AG10803 (cell line): ENCODE measurements around the gene STXBP2.

Source experiments
- DNase-seq: peaks from one replicate; pipeline ENCODE4 v3.0.0; 2010; ENCODE audit warnings: low read depth
- H3K4me3 ChIP-seq: 2 replicates; pipeline ENCODE4 v1.5.1; 2011; ENCODE audit warnings: mild to moderate bottlenecking, low read length, control low read depth
- TF ChIP-seq, protein P1 (sequence below): conservative IDR thresholded peaks from 2 replicates; pipeline ENCODE4 v1.5.1; 2011; ENCODE audit warnings: mild to moderate bottlenecking, low read length, control low read depth, inconsistent platforms

The STXBP2 gene

DNA sequence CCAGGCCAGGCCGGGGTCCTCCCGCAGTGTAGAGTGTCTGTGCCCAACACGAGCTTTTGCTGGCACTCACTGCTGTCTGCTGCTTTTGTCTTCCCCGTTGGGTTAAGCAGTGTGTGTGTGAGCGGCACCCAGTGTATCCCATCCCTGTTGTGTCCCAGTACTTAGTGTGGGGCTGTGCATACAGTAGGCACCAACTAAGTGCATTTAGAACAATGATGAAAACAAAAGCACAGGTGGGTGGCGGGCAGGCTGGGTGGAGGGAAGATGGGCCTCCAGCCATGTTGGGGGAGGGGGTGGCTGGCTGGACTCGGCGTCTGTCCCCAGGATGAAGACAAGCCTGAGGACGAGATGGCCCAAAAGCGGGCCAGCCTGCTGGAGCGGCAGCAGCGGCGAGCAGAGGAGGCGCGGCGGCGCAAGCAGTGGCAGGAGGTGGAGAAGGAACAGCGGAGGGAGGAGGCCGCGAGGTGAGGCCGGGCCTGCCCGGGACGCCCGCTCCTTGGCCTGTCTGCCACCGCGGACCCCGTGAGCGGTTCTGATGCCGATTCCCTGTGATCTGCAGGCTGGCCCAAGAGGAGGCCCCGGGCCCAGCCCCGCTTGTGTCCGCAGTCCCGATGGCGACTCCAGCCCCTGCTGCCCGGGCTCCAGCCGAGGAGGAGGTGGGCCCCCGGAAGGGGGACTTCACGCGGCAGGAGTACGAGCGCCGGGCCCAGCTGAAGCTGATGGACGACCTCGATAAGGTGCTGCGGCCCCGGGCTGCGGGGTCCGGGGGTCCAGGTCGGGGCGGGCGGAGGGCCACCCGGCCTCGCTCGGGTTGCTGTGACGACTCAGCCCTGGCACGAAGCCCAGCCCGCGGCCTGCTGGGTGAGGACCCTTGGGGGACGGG lies 21.8 kb upstream of the STXBP2 start:
- no peak for DNase-seq
- TF ChIP-seq, protein P1, sequence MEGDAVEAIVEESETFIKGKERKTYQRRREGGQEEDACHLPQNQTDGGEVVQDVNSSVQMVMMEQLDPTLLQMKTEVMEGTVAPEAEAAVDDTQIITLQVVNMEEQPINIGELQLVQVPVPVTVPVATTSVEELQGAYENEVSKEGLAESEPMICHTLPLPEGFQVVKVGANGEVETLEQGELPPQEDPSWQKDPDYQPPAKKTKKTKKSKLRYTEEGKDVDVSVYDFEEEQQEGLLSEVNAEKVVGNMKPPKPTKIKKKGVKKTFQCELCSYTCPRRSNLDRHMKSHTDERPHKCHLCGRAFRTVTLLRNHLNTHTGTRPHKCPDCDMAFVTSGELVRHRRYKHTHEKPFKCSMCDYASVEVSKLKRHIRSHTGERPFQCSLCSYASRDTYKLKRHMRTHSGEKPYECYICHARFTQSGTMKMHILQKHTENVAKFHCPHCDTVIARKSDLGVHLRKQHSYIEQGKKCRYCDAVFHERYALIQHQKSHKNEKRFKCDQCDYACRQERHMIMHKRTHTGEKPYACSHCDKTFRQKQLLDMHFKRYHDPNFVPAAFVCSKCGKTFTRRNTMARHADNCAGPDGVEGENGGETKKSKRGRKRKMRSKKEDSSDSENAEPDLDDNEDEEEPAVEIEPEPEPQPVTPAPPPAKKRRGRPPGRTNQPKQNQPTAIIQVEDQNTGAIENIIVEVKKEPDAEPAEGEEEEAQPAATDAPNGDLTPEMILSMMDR = no peak

DNA sequence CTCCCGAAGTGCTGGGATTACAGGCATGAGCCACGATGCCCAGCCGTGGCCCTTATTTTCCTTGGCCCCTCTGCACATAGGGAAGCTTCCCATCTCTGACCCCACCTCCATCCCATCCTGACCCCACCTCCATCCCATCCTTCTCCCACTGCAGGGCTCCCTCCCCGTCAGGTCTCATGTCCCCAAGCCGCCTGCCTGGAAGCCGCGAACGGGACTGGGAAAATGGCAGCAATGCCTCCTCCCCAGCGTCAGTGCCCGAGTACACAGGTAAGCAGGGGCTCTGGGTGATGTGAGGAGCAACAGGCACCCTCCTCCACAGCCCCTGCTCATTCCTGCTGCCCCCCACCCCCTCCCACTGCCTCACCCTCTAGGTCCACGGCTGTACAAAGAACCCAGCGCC lies 19.7 kb upstream of the STXBP2 start:
- H3K4me3 ChIP-seq = no peak overlapping the region
- TF ChIP-seq, protein P1 = no peak
- DNase-seq = no peak

More for the DNA sequence above, 21.8 kb upstream of the STXBP2 start:
- no peak overlapping the region for H3K4me3 ChIP-seq

DNA sequence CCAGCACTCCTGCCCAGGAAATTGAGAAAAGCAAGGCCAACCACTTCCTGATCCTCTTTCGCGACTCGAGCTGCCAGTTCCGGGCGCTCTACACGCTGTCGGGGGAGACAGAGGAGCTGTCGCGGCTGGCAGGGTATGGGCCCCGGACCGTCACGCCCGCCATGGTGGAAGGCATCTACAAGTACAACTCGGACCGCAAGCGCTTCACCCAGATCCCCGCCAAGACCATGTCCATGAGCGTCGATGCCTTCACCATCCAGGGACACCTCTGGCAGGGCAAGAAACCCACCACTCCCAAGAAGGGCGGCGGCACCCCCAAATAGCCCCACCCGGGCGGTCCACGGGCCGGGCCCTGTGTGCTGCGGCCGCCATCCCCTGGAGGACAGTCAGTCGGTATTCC lies 19.2 kb upstream of the STXBP2 start:
- TF ChIP-seq, protein P1 = no peak
- no peak for DNase-seq
- no peak overlapping the region for H3K4me3 ChIP-seq

- DNase-seq = no peak
- H3K4me3 ChIP-seq = no peak overlapping the region
- TF ChIP-seq, protein P1 = no peak
These were observed 18.6 kb upstream of the STXBP2 start for GRCh38 chr19:7618348-7618747.

- H3K4me3 ChIP-seq = no peak overlapping the region
- DNase-seq = no peak
- TF ChIP-seq, protein P1 = no peak
These were observed 18.0 kb upstream of the STXBP2 start for GRCh38 chr19:7618771-7619510.

DNA sequence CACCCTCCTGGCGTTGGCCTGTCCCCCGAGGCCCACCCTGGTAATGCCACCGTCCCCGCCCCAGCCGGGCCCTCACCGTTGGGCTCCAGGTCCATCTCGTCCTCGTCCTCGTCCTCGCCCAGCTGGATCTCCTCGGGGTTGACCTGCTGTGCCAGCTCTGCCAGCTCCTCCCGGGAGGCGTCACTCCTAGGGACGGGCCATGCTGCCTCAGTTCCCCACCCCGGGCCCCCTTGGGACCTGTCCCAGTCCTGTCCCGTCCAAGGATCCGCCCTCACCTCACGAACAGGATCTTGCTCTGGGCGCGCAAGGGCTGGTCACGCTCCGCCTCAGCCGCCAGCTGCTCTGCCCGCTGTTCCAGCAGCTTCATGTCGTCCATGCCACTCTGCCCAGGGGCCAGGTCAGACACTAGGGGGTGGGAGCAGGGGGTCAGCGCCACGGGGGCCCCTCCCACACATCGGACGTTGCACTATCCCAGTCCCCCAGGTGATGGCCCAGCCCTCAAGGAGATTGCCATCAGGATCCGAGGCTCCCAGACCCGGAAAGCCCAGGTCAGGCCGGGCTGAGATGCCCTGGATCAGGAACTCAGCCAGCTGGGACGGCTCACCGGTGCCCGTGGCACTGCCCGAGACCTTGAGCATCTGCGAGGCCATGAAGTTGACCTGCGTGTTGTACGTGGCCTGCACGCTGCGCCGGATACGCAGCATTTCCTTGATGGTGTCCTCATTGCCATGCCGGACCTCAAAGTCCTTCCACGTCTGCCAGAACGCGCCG lies 17.1 kb upstream of the STXBP2 start:
- TF ChIP-seq, protein P1 = no peak
- H3K4me3 ChIP-seq = no peak overlapping the region
- DNase-seq = no peak
